ENCODE measurements around the gene ANO7.
"Not testable (repeated sequence)": the region's sequence is repeated elsewhere in the genome, so short reads cannot be mapped to it uniquely, and the experiment has no call there.

ANO7 gene

DNA sequence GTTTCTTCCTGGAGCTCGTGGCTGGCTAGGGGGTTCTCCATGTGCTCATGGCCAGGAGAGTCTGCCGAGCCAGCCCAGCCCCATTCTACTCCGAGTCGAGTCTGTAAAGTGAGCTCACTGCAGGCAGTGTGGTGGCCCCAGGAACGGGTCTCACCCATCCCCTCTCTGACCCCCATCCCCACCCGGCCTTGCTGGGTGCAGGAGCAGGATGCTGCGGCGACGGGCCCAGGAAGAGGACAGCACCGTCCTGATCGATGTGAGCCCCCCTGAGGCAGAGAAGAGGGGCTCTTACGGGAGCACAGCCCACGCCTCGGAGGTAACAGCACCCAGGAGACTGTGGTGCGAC is 1.4 kb downstream of the ANO7 start:
- DNase-seq (ENCODE audit: low read depth in 2 of 2), result no peak

GRCh38 chr2:241190291-241190981 is 2.0 kb downstream of the ANO7 start:
- DNase-seq (ENCODE audit: low read depth in 2 of 2), result no peak

DNA sequence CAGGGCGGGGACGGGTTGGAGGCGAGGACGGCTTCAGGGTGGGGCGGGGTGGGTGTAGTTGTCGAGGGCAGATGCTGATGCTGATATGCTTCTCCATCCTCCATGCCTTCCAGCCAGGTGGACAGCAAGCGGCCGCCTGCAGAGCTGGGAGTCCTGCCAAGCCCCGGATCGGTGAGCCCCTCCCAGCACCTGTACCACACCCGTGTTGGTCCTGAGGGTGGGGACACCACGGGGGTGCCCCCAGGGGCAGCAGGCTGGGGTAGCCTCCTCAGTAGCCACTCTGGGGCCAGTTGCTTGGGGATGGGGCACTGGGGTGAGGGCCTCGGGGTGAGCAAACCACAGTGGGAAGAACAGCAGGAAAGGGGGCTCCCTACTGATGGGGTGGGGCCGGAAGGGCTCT is 2.6 kb downstream of the ANO7 start:
- DNase-seq (ENCODE audit: low read depth in 2 of 2), result no peak

DNA sequence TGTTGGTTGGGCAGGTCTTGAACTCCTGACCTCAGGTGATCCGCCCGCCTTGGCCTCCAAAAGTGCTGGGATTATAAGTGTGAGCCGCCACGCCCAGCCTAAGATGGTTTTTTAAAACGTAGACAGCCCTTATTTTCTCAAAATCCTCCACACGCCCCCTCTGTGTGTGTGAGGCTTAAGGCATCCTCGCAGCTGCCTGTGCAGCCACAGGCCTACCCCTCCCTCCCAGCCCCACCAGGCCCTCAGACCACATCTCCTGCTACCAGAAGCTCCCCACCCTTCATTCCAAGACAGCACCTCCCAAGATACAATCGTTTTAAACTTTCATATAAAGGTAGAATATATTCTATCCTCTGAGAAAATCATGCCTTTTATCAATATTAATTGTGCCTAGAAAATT is 4.8 kb downstream of the ANO7 start:
- DNase-seq (ENCODE audit: low read depth in 2 of 2), result no peak

DNA sequence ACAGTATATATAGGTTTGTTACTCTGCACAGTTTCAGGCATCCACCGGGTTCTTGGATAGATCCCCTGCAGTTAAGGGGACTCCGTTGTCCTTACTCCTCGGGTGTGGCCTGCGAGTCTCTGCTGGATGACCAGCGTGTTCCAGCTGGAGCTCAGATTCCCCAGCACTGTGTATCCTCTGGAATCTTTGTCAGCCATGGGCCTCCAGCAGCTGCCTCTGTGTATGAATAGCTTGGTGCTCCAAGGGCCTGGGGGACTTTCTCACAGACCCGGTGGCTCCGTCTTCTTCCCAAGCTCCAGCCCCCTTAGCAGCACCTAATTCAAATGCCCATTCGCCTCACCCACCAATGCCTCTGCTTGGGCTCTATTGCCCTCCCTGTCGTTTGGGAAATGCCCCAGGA is 6.3 kb downstream of the ANO7 start:
- DNase-seq (ENCODE audit: low read depth in 2 of 2), result no peak

- no peak for DNase-seq (ENCODE audit: low read depth in 2 of 2)
These were observed 7.1 kb downstream of the ANO7 start for GRCh38 chr2:241195506-241196130.

DNA sequence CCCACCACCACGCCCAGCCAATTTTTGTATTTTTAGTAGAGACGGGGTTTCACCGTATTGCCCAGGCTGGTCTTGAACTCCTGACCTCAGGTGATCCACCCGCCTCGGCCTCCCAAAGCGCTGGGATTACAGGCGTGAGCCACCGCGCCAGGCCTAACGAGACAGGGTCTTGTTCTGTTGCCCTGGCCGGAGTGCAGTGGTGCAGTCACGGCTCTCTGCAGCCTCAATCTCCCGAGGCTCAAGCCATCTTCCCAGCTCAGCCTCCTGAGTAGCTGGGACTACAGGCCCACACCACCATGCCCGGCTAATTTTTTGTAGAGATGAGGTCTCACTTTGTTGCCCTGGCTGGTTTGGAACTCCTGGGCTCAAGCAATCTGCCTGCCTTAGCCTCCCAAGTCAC is 8.8 kb downstream of the ANO7 start:
- not testable (repeated sequence) for DNase-seq (ENCODE audit: low read depth in 2 of 2)

DNA sequence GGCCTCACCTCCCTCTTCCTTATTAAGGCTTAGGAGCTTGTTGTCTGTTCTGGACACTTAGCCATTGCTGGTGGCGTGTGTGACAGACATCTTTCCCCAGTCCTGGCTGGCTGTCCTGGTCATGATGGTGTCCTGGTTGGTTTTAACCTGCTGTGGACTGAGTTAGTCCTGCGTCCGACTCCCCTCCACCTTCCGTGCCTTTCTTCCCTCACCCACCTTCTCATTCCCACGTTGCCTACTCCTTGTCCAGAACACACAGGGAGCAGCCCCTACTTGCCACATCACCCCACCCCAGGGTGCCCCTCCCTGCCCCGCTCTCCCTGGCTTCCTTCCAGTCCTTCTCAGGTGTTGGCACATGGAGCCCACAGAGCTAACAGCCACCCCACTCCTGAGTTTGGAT is 9.5 kb downstream of the ANO7 start:
- DNase-seq (ENCODE audit: low read depth in 2 of 2), result no peak

DNA sequence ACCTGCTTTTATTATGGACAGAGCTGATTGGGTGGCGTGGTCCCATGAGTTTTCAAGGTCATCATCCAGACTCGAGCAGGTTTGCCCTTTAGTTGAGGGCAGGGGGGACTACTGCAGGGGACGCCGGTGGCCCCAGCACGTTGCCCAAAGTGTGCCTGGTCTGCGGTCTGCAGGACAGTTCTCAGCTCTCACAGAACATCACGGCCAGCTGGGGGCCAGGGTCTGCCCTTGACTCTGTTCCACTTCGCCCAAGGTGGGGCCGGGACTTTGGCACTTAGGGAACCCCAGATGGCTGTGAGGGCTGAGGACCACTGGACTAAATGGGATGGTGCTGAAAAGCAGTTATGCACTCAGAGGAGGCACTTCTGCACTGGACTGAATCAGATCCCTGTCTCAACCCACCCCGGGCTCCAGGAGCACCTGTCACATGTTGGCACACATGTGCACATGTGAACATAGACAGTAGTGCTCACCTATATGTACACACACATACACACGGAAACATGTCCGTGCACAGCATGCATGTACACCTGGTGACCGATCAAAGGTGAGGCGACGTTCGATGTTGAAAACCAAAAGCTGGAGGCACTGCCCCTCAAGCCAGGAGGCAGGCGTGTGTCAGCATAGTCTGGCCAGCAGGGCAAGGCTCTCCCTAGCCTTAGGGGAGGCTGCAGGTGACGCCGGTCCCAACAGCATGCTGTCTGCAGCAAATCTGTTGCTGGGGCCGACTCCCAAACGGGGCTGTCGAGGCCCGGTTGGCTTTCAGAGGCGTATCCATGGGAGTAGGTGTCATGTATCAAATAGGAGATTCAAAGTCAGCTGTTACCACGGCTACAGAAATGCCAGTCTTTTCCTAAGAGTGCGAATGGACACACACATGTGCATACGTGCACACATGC is 10.2 kb downstream of the ANO7 start:
- no peak for DNase-seq (ENCODE audit: low read depth in 2 of 2)

DNA sequence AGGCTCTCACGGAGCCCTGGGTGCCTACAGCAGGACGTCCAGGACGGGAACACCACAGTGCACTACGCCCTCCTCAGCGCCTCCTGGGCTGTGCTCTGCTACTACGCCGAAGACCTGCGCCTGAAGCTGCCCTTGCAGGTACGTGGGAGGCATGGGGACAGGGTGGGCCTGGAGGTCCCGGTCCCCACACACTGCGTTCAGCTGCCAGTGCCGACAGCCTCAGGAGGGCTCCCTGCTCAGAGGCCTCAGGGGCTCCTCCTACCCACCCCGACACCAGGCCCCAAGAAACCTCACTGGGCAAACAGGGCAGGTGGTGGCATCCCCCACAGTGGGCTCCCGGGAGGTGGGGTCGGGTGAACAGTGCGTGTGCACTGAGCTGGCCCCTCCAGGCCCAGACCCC is 10.8 kb downstream of the ANO7 start:
- no peak for DNase-seq (ENCODE audit: low read depth in 2 of 2)

GRCh38 chr2:241199897-241200821 is 11.7 kb downstream of the ANO7 start:
- no peak for DNase-seq (ENCODE audit: low read depth in 2 of 2)

DNA sequence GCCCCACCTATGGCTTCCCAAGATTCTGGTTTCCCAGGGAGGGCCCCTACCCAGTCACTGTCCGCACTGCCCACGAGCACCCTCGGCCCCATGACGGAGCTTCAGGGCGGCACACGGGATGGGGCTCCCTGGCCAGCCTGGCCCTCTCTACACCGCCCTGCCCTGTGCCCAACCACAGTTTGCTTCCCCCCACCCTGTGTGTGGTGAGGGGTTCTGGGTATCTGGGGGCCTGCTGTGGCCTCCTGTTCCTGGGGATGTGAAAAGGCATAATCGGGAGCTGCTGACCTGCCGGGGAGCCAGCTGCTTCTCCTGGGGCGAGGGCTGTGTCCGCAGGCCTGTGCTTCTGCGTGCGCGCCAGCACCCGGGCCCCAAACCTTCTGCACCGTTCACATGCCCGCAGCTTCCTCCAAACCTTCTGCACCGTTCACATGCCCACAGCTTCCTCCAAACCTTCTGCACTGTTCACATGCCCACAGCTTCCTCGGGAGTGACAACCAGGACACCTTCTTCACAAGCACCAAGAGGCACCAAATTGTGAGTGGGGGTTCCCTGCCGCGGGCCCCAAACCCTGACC is 12.4 kb downstream of the ANO7 start:
- DNase-seq (ENCODE audit: low read depth in 2 of 2), result no peak

DNA sequence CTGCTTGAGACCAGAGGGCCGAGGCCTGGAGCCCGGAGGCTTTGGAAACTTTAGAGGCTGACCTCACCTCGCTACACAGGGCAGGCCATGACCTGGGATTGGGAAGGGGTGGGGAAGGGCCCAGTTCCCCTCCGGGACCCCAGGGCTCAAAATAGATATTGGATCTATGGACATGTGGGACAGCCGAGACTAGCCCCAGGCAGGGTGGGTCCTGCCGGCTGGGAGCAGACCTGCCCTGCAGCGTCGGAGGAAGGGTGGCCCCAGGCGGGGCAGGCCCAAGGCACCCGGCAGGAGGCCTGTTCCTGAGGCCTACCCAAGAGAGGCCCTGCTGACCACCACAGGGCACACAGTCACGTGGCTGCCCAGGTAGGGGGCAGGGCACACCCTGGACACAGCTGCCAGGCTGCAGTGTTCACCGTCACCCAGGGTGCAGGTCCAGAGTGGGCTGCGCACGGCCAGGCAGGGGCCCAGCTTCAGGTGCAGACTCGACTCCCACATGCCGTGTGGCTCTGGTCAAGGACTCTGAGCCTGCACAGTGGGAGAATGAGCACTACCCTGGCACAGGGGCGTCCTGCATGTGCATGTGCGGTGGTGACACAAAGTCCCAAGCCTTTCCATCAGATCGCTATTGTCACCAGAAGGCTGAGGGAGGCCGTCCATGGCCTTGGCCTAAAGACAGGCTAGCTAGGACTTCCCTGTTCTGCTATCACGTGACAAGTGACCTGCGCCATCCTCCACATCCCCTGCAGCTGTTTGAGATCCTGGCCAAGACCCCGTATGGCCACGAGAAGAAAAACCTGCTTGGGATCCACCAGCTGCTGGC is 13.2 kb downstream of the ANO7 start:
- DNase-seq (ENCODE audit: low read depth in 2 of 2), result no peak

DNA sequence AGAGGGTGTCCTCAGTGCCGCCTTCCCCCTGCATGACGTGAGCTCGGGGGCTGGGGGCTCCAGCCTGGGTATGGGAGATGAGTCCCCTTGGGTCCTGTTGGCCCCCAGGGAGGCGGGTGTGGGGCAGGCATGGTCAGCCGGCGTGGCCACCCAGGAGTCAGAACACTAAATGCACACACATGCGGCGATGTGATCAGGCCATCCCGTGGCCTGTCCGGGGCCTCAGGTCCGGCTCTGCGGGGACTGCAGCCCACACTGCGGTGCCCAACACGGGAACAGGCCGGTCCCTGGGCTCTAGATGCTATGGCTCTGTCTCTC is 13.8 kb downstream of the ANO7 start:
- no peak for DNase-seq (ENCODE audit: low read depth in 2 of 2)

DNA sequence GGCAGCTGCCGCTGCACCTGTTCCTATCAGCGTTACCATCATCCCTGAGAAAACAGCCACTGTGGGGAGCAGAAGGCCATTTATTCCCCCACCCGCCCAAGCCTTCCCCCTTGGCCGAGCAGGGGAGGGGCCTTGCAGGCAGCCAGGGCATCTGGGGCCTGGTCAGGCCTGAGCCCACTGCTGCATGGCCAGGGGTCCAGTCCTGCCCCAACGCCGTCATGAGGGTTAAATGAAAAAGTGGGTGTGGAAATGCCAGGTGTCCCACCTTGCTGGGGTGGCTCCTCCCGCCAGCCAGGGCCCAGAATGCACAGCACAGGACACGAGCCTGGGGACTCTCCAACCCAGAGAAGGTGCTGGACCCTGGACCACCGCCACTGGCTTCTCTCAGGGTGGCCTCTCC is 14.2 kb downstream of the ANO7 start:
- DNase-seq (ENCODE audit: low read depth in 2 of 2), result no peak

DNA sequence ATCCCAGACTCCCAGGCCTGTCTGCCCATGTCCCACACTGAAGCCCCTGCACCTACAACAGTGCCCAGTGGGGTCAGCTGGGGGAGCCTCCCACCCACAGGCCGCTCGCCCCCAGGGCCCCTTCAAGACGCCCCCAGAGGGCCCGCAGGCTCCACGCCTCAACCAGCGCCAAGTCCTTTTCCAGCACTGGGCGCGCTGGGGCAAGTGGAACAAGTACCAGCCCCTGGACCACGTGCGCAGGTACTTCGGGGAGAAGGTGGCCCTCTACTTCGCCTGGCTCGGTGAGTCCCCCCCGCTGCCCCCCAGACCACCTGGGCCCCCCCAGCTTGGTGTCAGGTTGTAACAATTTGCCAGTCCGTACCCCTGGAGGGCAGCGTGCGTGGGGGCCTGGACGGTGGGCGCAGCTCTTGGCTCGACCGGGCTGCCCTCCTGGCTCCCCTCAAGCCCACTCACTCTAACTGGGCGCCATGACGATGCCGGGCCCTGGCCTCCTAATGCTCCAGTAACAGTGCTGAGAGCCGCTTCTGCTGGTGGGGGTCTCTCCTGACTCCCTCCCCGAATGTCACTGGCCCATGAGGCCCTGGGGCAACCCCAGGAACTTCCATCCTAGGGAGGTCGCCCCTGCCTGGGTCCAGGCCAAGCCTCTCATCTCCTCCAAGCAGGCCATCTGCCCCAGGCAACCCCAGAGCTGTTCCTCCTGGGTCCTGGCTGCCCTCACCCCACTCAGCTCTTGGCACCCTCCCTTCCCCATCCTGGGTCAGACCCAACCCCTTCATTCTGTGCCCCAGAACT is 14.9 kb downstream of the ANO7 start:
- DNase-seq (ENCODE audit: low read depth in 2 of 2), result no peak

DNA sequence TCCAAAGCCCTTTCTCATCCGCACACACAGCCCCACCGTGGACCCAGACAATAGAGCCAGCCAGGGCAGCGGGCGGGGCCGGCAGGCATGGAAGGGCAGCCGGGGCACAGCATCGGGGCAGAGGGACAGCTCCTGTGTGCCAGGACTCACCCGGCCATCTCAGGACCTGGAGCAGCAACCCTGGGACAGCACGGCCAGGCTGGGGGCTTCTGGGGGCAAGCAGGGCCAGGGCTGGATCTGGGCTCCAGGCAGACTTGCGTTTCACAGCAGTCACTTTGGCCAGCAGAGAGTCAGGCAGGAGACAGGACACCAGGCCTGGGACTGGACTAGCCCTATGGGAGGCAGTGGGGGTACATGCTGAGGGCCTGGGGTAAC is 15.5 kb downstream of the ANO7 start:
- DNase-seq (ENCODE audit: low read depth in 2 of 2), result no peak

DNA sequence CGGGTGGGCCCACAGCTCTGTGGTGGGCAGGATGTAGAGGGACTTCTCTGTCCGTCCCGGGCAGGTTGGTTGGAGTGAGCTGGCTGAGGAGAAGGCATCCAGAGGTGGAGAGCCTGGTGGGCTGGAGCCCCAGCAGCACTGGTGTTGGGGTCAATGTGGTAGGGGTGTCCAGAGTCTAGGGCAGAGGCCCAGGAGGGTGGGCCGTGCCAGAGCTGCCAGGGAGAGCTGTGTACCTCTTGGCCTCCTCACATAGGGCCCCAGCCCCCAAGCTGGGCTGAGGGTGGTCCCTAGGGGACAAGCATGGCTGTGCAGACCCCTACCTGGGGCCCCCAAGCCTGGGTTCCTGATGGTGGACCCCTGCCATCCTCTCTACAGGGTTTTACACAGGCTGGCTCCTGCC is 16.0 kb downstream of the ANO7 start:
- DNase-seq (ENCODE audit: low read depth in 2 of 2), result no peak

DNA sequence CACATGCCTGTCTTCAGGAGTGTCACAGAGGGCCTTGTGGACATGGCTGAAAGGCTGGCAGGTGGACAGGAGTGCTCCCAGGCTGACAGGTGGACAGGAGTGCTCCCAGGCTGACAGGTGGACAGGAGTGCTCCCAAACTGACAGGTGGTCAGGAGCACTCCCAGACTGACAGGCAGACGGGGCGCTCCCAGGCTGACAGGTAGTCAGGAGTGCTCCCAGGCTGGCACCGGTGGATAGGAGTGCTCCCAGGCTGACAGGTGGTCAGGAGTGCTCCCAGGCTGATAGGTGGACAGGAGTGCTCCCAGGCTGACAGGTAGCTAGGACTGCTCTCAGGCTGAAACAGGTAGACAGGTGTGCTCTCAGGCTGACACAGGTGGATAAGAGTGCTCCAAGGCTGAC is 16.6 kb downstream of the ANO7 start:
- DNase-seq (ENCODE audit: low read depth in 2 of 2), result no peak

DNA sequence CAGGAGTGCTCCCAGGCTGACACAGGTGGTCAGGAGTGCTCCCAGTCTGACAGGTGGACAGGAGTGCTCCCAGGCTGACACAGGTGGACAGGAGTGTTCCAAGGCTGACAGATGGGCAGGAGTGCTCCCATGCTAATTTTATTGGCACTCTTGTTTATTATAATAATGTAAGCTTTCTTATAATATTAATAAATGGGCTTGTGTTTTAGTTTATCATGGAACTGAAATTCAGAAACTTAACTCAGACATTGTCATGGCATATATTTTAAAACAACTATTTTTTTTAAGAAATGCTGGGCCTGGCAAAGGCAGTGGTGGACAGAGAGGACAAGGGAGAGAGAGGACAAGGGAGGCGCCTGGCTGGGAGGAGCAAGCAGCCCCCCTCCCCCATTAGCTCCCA is 18.7 kb downstream of the ANO7 start:
- DNase-seq (ENCODE audit: low read depth in 2 of 2), result no peak

Measured in stimulated activated CD8-positive, alpha-beta memory T cell treated with anti-CD3 and anti-CD28 coated beads, Interleukin-15, amount 100 ng/mL, for 4 hours (primary cell).